ENCODE results near the gene PRTN3.
"Not testable (repeated sequence)": the region's sequence is repeated elsewhere in the genome, so short reads cannot be mapped to it uniquely, and the experiment has no call there.

Gene PRTN3

DNA sequence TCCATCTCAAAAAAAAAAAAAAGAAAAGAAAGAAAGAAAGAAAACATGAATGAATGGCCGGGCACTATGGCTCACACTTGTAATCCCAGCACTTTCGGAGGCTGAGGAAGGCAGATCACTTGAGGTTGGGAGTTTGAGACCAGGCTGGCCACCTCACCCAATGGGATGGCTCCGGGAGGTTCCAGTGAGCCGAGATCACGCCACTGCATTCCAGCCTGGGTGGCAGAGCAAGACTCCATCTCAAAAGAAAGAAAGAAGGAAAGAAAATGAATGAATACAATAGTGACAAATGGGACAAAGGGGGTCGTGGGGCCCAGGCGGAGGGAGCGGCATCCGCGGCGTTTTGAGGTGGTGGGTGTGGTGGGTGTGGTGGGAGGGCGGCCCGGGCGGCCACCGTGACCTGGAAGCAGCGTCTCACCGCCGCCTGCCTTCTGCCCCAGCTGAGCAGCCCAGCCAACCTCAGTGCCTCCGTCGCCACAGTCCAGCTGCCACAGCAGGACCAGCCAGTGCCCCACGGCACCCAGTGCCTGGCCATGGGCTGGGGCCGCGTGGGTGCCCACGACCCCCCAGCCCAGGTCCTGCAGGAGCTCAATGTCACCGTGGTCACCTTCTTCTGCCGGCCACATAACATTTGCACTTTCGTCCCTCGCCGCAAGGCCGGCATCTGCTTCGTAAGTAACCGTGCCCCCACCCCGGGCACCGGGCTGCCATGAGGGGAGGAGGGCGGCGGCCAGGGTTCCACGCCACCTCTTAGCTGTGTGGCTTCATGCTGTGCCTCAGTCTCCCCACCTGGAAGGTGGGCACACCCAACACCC is 5.1 kb downstream of the PRTN3 start:
- no peak for DNase-seq (ENCODE audit: low spot score)

DNA sequence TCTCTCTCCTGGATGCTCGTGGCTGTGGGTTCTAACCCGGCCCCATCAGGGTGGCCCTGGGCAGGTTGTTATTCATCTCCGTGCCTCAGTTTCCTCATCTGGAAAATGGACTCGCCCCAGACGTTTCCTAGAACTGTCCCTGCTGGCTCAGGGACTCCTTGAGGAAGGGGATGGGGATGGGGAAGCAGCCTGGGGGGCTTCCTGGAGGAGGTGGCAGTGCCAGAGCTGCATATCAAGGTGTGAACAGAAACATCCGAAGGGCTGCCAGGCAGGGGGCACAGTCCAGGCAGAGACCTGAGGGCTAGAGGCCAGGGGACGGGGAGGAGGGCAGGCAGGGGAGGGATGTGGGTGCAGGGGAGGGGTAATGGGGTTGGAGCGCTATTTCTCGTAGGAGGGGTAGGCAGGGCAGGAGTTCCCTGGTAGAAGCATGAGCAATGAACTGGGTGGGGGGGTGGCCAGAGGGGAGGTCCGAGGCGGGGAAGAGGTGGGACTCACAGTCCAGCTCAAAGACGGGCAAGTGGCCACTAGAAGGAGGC is 7.7 kb downstream of the PRTN3 start:
- no peak for DNase-seq (ENCODE audit: low spot score)

DNA sequence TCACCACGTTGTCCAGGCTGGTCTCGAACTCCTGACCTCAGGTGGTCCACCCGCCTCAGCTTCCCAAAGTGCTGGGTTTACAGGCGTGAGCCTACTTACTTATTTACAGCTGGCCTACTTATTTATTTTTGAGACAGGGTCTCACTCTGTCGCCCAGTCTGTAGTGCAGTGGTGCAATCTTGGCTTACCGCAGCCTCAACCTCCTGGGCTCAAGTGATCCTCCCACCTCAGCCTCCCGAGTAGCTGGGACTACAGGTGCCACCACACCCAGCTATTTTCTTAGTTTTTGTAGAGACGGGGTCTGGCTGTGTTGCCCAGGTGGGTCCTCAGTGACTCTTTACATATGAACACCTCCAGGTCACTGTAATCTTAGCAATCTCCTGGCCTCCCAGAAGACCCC is 8.4 kb downstream of the PRTN3 start:
- DNase-seq (ENCODE audit: low spot score) = not testable (repeated sequence)

DNA sequence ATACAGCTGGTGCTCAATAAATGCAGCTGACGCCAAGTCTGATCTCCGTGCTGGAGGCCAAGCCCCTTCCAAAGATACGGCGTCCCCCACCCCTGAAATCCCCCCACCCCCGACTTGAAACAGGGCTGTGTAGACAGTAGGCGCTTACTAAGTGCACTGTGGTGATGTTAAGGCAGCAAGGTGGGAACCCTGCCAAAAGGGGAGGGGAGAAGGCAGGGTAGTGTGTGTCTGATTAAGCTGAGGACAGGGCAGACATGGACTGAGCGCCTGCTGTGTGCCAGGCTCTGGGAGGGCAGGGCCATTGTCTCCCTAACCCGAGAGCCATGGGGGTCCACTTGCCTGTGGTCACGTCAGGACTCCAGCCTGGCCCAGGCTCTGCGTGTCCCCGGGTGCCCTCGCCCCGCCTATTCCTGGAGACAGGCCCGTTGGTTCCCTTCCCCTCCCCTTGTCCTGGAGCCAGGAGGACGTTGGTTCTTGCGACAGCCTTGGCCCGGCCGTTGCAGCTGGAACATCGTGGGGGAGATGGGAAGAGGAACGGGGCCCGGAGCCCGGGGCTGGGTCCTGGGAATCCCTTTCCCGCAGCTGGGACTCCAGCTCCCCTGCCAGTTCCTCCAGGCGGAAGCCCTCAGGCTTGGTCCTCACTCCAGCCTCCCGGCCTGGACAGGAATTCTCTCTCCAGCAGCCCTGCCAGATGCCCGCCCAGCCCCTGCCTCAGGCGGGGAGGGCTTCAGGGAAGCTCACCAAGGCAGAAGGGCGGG is 9.6 kb downstream of the PRTN3 start:
- DNase-seq (ENCODE audit: low spot score) = no peak

DNA sequence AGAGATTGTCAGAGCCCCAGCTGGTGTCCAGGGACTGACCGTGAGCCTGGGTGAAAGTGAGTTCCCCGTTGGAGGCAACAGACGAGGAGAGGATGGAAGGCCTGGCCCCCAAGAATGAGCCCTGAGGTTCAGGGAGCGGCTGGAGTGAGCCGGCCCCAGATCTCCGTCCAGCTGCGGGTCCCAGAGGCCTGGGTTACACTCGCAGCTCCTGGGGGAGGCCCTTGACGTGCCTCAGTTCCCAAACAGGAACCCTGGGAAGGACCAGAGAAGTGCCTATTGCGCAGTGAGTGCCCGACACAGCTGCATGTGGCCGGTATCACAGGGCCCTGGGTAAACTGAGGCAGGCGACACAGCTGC is 10.2 kb downstream of the PRTN3 start:
- no peak for DNase-seq (ENCODE audit: low spot score)

DNA sequence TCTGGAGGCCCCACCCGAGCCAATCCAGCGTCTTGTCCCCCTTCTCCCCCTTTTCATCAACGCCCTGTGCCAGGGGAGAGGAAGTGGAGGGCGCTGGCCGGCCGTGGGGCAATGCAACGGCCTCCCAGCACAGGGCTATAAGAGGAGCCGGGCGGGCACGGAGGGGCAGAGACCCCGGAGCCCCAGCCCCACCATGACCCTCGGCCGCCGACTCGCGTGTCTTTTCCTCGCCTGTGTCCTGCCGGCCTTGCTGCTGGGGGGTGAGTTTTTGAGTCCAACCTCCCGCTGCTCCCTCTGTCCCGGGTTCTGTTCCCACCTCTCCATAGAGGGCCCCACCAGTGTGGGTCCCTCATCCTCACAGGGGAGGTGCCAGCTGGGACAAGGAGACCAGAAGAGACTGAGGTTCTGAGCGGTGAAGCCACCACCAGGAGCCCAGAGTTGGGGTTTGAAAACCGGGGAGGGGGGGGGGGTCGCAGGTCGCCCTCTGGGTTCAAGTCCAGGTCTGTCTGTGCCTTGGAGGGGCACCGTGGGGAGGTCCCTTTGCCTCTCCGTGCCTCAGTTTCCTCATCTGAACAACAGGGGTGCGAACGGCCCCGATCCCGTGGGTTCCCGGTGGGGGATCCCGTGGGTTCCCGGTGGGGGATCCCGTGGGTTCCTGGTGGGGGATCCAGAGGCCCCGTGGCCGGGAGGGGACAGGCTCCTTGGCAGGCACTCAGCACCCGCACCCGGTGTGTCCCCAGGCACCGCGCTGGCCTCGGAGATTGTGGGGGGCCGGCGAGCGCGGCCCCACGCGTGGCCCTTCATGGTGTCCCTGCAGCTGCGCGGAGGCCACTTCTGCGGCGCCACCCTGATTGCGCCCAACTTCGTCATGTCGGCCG is 11.6 kb downstream of the PRTN3 start, which contains the start of gene ELANE:
Gene ELANE (plus strand): TSS at position 168 of the 878 bp plus-strand sequence. CDS start 26 bp downstream, at position 194.
- DNase-seq (ENCODE audit: low spot score) = no peak

DNA sequence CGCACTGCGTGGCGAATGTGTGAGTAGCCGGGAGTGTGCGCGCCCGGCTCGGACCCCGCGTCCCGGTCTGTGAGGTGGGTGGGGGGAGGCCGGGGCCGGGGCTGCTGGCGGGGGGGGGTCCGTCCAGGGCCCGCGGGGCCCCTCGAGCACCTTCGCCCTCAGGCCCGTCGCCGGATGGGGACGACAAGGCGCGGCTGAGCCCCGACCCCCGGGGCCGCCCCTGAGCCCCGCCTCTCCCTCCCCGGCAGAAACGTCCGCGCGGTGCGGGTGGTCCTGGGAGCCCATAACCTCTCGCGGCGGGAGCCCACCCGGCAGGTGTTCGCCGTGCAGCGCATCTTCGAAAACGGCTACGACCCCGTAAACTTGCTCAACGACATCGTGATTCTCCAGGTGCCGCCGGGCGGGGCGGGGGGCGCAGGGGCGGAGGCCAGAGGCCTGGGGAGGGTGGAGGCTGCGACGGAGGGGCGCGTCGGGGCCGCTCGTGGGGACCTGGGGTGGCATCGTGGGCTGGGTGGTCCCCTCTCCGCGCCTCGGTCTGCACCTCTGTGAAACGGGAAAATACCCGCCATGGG is 12.3 kb downstream of the PRTN3 start:
- DNase-seq (ENCODE audit: low spot score) = no peak

DNA sequence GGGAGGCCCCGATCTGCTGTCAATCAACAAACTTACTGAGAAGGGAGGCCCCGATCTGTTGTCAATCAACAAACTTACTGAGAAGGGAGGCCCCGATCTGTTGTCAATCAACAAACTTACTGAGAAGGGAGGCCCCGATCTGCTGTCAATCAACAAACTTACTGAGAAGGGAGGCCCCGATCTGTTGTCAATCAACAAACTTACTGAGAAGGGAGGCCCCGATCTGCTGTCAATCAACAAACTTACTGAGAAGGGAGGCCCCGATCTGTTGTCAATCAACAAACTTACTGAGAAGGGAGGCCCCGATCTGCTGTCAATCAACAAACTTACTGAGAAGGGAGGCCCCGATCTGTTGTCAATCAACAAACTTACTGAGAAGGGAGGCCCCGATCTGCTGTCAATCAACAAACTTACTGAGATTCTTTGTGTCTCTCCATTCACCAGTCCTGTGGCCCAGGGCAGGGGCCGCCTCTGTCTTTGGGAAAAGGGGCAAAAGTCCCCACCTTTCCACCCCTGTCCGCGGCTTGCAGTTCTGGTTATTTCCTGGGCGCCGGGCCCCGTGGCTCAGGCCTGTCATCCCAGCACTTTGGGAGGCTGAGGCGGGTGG is 12.9 kb downstream of the PRTN3 start:
- not testable (repeated sequence) for DNase-seq (ENCODE audit: low spot score)

DNA sequence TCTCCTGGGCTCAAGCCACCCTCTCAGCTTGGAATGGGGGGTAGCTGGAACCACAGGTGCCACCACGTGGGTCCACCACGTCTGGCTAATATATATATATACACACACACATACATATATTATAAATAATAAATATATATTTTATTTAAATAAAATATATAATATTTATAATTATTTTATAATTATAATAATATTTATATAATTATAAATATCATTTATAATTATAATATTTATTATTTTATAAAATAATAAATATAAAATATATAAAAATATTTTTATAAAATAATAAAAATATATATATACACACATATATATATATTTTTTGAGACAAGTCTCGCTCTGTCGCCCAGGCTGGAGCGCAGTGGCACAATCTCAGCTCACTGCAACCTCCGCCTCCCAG is 13.8 kb downstream of the PRTN3 start:
- no peak for DNase-seq (ENCODE audit: low spot score)

DNA sequence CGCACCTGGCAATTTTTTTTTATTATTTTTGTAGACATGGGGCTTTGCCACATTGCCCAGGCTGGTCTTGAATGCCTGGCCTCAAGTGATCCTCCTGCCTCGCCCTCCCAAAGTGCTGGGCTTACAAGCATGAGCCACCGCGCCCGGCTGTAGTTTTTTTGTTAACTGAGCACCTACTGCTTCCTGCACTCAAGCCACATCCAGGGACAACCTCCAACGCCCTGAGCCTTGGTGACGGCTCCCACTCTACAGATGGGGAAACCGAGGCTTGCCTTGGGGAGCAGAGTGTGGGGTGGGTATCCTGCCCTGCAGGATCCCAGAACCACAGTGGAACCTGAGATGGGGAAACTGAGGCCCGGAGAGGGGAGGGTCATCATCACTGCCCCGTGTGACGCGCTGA is 14.3 kb downstream of the PRTN3 start:
- DNase-seq (ENCODE audit: low spot score) = no peak

DNA sequence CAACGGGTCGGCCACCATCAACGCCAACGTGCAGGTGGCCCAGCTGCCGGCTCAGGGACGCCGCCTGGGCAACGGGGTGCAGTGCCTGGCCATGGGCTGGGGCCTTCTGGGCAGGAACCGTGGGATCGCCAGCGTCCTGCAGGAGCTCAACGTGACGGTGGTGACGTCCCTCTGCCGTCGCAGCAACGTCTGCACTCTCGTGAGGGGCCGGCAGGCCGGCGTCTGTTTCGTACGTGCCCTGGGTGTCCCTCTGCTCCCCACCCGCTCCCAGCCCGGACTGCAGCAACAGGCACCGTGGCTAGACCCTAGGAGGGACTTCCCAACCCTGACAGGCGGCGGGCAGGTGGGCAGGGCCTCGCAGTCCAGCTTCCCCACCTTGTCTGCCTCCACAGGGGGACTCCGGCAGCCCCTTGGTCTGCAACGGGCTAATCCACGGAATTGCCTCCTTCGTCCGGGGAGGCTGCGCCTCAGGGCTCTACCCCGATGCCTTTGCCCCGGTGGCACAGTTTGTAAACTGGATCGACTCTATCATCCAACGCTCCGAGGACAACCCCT is 14.8 kb downstream of the PRTN3 start:
- no peak for DNase-seq (ENCODE audit: low spot score)

DNA sequence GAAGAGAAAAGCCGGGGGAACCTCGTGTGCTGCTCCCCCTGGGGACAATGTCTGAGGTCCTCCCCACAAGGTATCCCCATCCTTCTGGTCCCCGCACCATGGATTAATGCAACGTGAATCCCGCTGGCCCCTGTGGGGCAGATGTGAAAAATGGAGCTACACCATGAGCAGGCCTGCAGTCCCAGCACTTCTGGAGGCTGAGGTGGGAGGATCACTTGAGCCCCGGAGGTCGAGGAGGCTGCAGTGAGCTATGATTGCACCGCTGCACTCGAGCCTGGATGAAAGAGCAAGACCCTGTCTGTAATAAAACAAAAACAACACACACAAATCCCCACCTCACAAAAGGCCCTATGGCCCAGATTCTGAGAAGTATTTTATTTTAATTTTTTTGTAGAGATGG is 17.5 kb downstream of the PRTN3 start:
- DNase-seq (ENCODE audit: low spot score) = no peak

DNA sequence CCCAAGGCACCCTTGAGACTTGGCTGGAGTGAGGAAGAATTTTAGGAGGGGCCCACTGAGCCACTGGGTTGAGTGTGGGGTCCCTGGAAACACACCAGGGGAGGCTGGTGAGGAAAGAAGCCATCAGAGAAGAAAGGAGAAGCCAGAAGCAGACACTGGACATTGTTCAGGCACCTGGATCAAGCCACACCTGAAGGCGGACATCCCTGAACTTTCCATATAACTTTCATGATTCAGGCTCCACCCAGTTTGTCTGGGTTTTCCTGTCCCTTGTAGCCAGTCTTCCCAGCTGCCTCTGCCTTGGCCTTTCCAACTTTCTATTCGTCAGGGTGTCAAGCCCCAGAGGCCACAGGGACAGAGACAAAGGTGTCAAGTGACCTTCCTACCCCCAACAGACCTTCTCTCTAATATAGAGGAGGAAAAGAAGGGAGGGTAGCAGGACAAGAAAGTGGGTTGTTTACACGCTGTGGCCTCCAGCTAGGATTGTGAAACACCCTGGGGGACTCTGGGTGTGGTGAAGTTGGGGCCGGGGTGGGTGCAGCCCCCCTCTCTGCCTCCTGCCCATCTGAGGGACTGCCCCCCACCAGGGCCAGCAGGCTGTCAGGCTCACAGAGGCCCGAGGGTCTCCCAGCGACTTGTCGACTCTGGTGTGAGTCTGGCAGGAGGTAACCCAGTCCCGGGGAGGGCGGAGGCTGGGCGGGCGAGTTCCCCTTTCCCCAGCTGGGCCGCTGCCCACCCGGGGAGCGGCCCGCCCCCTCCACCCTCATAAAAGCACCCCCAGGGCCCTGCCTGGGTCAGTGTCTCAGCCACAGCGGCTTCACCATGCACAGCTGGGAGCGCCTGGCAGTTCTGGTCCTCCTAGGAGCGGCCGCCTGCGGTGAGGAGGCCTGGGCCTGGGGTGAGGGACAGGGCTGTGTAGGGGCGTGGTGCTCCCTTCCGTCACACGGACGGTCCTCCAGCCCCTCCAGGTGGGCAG is 18.4 kb downstream of the PRTN3 start, which contains the start of gene CFD:
Gene CFD (plus strand): TSS at position 797 of the 976 bp plus-strand sequence. CDS start 26 bp downstream, at position 823.
- DNase-seq (ENCODE audit: low spot score) = peak; percentile 36

DNA sequence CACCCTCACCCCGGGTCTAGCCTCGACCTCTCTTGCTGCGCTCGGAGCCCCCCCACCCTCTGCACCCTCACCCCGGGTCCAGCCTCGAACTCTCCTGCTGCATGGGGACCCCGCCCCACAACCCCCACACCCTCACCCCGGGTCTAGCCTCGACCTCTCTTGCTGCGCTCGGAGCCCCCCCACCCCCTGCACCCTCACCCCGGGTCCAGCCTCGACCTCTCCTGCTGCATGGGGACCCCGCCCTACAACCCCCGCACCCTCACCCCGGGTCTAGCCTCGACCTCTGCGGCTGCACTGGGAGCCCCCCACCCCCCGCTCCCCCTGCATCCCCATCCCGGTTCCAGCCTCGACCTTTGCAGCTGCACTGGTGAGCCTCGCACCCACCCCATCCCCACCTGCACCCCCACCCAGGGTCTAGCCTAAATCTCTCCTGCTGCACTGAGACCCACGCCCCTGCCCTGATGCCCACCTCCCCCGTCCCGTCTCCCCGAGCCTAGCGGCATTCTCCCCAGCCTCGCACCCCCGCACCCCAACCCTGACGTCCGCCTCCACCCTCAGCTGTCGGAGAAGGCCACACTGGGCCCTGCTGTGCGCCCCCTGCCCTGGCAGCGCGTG is 20.4 kb downstream of the PRTN3 start:
- DNase-seq (ENCODE audit: low spot score) = no peak

DNA sequence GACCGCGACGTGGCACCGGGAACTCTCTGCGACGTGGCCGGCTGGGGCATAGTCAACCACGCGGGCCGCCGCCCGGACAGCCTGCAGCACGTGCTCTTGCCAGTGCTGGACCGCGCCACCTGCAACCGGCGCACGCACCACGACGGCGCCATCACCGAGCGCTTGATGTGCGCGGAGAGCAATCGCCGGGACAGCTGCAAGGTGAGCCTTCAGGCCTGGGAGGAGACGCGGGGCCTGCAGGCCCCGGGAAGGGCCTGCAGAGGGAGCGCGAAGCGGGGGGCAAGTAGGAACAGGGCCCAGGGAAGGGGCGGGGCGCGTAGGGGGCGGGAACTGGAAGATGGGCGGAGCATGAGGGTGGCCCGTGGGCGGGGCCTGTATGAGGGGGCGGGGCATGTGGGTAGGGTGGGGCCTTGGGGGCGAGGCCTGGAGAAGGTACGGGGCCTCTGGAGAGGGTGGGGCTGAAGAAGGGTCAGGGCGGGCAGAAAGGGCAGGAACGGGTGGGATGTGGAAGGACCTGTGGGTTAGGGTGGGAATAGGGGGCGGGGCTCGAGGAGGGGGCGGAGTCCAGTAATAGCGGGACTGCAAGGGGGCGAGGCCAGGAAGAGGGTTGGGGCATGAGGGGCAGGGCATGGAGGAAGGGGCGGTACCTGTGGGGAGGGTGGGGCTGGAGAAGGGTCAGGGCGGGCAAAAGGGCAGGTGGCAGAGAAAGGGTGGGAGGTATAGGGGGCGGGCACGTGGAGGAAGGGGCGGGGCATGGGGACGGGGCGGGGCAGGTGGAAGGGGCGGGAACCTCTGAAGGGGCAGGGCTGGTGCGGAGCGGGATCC is 21.2 kb downstream of the PRTN3 start:
- peak; percentile 18 for DNase-seq (ENCODE audit: low spot score)

DNA sequence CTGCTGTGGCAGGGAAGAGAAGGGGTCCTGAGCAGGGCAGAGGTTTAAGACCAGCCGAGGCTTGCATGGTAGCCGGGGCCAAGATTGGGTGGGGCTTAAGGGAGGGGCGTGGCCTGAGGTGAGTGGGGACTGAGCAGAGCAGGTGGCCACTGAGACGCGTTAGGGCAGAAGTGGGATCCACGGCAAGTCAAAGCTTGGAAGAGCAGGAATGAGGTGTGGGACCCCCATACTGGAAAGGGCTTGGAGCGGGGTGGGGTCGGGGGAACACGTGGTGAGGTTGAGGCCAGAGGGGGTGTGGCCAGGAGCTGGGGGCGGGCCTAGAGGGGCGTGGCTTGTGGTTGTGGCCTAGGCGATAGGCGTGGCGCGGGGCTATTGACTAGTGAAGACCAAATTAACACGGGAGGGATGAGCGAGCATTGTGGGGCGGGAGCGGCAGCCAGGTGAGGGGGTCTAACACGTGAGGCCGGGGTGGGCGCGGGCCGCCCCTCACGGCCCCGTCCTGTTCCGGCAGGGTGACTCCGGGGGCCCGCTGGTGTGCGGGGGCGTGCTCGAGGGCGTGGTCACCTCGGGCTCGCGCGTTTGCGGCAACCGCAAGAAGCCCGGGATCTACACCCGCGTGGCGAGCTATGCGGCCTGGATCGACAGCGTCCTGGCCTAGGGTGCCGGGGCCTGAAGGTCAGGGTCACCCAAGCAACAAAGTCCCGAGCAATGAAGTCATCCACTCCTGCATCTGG is 21.9 kb downstream of the PRTN3 start:
- no peak for DNase-seq (ENCODE audit: low spot score)

DNA sequence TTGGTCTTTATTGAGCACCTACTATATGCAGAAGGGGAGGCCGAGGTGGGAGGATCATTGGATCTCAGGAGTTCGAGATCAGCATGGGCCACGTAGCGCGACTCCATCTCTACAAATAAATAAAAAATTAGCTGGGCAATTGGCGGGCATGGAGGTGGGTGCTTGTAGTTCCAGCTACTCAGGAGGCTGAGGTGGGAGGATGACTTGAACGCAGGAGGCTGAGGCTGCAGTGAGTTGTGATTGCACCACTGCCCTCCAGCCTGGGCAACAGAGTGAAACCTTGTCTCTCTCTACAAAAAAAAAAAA is 22.5 kb downstream of the PRTN3 start:
- no peak for DNase-seq (ENCODE audit: low spot score)

DNA sequence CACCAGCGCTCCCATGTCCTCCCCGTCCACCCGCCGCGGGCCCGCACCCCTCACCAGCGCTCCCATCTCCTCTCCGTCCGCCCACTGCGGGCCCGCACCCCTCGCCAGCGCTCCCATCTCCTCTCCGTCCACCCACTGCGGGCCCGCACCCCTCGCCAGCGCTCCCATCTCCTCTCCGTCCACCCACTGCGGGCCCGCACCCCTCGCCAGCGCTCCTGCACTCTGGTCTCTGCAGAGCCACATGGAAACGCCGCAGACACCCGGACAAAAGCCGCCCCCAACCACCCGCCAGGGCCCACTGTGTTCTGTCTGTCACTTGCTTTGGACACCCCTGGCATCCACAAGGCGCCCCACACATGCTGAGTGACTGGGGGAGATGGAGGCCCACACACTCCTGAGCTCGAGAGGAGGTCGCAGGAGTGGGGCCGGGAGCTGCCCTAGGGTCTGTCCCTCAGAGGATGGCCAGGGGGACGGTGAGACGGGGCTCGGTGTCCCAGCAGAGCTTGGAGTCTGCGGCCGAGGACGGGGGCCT is 26.0 kb downstream of the PRTN3 start:
- DNase-seq (ENCODE audit: low spot score) = no peak
